HG02623 (cell line): ENCODE measurements around the gene P2RX1.

Experiments
- ATAC-seq: cut with Tn5 transposase; IDR thresholded peaks from one replicate; pipeline ENCODE4 v1.9.1; 2021; ENCODE audit warnings: moderate library complexity; ENCODE audit not compliant: unreplicated experiment

The P2RX1 gene

DNA sequence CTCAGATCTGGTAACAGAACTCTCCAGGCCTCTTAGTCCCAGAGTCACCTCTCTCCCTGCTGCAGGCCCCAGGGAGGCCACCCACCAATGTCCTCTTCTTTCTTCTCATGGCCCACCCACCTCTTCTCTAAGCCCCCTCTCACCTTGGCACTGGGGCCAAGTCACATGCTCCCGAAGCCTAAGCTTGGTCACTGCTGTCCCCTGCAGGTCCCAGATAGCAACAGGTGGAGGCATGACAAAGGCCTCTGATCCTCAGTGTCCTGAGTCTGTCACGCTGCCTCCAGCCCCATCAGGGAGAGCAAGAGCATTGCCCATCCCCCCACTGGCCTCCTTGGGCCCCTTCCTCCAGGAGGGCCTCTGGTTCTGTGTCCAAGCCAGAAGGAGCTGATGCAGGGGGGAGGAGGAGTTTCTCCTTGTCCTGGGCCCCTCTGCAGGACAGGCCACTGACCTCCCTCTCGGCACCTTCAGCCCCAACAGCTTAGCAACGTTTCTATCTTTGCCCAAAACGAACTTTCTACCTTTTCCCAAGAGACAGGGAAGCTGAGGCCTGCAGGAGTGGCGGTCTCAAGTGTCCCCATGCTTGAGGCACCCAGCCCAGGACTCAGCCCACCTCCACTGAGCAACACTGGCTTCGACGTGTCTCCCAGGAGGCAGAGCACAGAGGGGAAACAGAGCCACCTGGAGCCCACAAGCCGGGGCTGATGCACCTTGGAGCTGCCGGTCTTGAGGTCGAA, 8.6 kb downstream of the P2RX1 start:
- no peak for ATAC-seq

DNA sequence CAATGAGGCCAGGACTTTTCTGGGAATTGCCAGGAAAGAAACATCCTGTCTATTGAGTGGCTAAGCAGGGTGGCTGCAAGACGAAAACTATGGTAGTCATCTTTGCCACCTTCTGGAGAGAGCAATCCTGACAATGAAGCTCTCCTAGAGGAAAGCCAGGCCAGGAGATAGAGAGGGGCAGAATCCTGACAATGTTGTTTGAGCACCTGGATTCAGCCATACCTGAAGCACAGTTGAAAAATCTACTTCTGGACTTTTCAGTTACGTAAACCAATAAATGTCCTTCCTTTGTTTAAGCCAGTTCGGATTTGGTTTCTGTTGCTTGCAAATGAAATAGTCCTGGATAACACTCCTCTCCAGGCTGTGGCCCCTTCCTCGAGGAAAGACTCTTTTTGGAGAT, 9.4 kb downstream of the P2RX1 start:
- ATAC-seq = no peak

DNA sequence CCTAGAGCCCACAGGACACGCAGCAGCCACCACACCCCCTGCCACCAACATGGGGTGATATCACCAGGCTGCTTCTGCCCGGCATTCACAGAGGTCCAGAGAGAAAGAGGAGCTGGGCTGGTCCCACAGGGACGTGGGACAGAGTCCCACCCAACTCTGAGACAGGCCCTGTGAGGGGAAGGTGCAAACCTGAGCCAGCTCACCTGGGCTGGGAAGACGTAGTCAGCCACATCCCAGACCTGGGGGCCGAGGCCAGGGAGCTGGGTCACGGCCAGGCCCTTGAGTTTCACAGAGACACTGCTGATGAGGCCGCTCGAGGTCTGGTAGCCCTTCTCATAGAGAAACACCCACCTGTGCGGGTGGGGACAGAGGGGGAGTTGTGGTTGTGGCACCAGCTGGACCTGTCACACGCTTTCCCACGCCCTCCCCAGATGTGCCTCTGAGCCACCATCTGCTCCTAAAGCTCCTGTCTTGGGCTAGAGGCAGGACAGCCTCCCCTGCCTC, 11.2 kb downstream of the P2RX1 start:
- no peak for ATAC-seq

GRCh38 chr17:3904501-3904900, 11.8 kb downstream of the P2RX1 start:
- ATAC-seq = no peak

DNA sequence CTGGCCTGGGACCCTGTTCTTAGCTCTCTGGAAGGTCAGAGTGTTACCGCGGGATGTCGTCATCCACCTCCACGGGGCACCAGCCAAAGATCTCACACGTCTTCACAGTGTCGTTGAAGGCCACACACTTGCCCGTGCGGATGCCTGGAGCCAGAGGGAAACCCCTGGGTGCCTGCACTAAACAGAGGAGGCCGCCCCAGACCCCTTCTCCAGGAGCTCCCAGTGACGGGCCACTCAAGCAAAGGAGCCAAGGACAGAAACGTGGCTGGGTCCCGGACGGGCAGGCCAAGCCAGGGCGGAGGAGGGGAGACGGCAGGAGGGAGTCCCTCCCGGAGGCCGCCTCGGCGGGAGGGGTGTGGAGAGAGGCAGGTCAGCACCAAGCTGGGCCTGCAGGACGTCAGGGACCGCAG, 12.4 kb downstream of the P2RX1 start:
- ATAC-seq = no peak

DNA sequence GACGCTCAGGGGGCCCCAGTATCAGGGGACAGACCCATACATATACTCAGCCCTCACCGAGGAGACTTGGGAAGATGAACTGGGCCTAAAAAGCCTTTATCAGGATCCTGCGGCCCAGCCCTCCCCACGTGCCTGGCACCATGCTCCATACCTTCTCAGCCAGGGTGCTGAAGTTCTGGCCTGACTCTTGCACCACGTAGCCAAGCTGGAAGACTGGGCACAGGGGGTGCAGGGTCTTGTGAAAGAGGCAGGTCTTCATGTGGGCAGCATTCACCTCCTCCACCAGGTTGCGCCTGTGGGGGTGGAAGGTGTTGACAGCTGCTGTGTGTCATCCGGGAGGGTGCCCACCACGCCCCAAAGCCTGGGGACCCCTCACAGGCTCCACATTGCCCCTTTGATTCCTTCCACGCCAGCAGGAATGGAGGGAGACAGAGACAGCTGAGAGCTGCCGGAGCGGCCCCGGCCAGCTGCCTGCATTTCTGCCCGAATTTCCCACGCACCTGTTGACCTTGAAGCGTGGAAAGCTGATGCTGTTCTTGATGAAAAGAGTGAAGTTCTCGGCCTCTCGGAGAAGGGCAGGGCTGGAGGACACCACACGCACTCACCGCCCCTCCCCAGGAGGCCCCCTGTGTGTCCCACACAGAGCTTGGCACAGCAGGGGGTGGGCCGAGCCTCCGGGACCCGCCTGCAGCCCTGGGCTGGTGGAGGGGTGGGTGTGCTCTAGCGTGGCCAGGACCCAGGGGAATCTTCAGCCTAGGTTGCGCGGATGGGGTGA, 13.0 kb downstream of the P2RX1 start:
- ATAC-seq = no peak

DNA sequence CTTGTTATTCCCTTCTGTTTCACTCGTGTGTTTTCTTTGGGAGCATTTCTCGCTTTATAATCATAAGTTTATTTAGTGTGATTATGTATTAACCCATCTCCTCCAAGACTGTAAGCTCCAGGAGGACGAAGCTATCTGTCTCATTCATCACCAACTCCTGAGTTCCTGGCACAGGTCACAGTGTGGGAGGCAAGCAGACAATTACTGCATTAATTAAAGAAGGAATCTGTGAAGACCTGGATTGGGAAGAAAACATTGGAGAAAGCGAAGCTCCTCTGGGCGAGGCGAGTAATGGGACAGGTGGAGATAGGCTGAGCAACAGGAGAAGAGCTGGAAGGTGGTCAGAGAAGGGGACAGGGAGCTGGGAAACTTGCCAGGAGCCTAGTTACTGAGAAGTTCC, 15.6 kb downstream of the P2RX1 start:
- no peak for ATAC-seq

GRCh38 chr17:3897731-3898130, 18.5 kb downstream of the P2RX1 start:
- ATAC-seq = no peak

GRCh38 chr17:3896968-3897235, 19.4 kb downstream of the P2RX1 start:
- no peak for ATAC-seq

DNA sequence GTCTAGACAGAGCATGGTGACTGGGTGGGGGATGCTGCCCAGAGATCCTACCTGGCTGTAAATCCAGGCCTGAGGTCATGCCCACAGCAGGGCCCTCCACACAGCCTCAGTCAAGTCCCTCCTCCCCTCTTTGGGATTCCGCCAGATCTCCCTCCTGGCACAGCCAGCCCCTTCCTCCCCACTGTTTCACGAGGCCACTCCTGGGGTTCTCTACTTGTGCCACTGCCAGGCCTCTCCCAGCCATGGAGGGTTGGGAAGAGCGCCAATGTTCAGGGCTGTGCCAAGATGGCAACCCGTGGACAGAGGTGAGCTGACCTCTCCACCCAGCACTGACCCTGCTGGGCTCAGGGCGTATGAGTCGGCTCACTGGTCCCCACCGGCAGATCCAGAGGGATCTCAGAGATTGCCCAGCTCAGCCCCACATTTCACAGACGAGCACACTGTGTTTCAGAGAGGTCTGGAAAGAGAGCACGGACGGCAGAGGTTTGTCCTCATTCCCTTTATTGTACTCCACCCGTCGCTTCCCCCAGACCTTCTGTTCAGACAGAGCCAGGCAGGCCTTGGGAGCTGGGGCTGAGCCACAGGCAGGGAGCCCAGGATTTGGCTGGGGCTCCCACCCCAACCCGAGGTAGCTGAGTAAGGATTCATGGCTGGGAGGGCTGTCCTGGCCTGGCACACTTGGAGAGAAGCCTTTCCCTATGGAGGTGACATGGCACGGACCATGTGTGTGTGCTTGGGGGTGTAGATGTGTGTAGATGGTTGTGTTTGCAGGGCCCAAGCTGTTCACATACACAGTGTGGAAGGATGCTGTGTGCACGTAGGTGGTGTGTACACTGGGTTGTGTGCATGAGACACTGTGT, 19.9 kb downstream of the P2RX1 start:
- no peak for ATAC-seq

DNA sequence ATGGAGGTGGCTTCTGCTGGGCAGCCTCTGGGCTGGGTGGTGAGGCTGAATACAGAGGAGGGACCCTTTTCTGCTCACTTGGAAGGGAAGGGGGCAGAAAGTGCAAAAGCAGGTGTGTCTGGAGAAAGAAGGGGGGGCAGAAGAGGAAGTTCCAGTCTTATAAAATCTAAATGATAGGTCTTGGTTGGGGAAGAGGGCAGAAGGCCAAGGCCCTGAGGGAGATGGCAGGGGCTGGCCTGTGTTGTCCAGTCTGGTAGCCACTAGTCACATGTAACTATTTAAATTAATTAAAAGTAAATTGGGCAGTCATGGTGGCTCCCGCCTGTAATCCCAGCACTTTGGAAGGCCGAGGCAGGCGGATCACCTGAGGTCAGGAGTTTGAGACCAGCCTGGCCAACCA, 20.9 kb downstream of the P2RX1 start:
- no peak for ATAC-seq

DNA sequence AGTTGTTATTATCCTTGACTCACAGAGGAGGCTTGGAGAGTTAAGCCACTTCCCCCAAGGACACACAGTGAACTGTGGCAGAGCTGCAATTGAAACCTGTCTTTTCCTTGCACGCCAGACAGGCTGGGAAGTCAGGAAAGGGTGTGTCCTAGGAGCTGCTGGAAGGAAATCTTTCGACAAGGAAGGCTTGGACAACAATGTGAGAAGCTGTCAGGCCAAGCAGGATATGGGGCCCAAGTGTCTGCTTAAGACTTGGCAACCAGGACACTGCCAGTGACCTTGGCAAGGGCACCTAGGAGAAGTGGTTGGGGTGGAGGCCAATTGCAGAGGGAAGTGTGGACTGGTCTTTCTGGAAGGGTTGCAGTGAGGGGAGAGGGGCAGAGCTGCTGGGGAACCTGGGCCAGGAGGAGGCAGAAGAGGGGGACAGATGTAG, 21.3 kb downstream of the P2RX1 start:
- no peak for ATAC-seq

GRCh38 chr17:3894188-3894587, 22.1 kb downstream of the P2RX1 start:
- ATAC-seq = no peak

GRCh38 chr17:3893720-3894116, 22.5 kb downstream of the P2RX1 start:
- ATAC-seq = no peak

DNA sequence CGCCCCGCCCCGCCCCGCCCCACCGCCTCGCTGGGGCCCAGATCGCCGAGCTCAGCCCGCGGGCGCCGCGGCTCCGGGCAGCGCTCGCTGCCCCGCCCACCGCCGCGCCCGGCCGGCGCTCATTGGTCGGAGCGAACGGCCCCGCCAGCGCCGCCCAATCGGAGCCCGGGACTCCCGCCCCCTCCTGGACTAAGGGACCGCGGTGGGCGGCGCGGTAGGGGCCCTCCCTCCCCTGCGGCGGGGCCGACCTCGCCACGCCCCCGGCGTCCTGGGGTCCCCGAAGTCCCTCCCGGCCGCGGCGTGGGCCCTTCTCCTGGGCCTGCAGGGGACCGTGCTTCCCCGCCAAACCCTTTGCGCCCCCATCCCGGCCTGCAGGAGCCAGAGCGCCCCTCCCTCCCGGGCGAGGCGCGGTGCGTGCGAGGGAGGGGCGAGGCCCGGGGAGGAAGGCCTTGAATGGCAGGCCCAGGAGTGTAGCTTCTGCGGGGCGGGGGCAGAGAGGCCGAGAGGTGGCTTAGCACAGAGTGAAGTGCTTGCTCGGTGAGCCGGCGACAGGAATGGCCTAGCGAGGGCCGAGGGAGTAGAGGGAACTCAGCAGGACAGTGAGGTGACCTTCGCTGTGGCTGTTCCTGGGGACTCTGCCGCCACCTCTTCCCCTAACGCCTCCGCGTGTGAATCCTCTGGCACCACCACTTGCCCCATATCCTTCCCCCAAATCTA, 23.1 kb downstream of the P2RX1 start, which contains the start of gene CAMKK1:
Gene CAMKK1, minus strand, starts transcription at position 51 of the 717 bp plus-strand sequence. CDS start 7,366 bp downstream, outside the sequence.
- ATAC-seq = peak; percentile 88

DNA sequence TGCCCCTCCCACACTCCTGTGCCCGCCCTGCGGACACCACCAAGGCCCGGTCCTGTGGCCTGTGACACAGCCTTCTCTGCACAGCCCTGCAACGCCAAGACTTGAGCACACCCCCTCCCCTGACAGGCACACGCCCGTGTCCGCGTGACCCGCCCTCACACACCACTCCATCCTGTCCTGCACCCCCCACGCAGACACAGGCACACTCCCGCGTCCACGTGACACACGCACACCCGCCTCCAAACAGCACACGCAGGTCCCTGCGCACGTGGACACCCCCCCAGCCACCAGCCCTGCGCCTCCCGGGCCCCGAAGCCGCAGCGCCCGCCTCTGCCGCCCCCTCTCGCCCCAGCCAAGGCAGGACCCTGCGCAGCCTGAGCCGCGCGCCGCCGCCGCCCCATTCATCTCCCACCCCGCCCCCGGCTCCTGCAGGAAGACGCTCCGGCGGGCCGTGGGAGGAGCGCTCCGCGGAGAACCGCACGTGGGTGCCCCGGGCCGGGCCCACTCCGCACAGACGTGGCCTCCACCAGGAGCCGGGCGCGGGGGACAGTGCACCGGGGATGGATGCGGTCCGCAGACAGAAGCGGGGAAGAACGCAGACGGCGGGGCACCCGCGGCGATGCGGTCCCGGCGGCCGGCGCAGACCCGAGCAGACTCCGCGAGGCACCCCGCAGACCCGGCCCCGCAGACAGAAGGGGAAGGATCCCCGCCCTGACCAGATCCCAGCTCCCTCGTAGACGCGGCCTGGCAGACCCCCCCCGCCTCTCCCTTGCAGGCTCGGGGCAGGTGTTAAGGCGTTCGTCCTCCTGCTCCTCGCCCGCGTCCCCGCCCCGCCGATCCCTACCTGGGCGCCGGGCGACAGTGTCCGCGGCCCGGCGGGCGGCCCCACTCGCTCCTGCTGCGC, 23.9 kb downstream of the P2RX1 start:
- ATAC-seq = peak; percentile 8

DNA sequence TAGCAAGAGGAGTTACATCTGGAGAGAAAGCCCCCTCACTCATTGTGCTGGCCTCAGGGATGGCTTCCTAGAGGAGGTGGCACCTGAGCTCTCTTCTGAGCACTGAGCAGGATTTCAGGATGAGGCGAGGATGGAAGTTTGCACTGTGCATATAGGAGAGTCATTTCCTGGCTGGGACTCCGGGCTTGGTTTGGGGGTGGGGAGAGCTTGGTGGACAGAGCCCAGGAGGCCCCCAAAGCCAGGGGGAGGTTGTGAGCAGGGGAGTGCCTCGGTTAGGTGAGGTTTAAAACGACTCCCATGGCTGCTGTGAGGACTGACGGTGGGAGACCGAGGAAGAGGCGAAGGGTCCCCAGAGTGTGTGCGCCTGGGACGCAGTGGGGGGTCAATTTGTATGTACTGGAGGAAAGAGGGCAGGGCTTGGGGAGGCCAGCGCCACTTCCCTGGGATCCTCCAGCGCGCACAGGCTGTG, 24.6 kb downstream of the P2RX1 start:
- ATAC-seq = no peak

GRCh38 chr17:3890878-3891219, 25.4 kb downstream of the P2RX1 start:
- no peak for ATAC-seq

GRCh38 chr17:3890082-3890877, 26.0 kb downstream of the P2RX1 start:
- no peak for ATAC-seq
